Epithelial cell of proximal tubule (primary cell): ENCODE measurements around the gene PGAP2. TPM values are rescaled to one million over a fixed set of nuclear protein-coding genes. Genes with fewer than 3 reads are reported as not detected.

Experiments
- DNase-seq: peaks from one replicate; pipeline ENCODE4 v3.0.0-alpha.2; 2011; ENCODE audit warnings: low read depth
- H3K4me3 ChIP-seq: 2 replicates; pipeline ENCODE4 v1.5.1; 2011; ENCODE audit warnings: low read depth, mild to moderate bottlenecking, low read length
- total RNA-seq: library from RNA; depleted of rRNA; stranded (reverse); fragments of >200 nt; gene quantifications from 2 replicates; pipeline ENCODE4 v1.2.3, GENCODE V29; 2015
- TF ChIP-seq, protein P1 (sequence below): conservative IDR thresholded peaks from 2 replicates; pipeline ENCODE4 v1.5.1; 2012; ENCODE audit warnings: low read depth, mild to moderate bottlenecking, low read length

The PGAP2 gene
- total RNA-seq, 1 donor from 2014 or later: 14.1 TPM

- DNase-seq: no peak
- H3K4me3 ChIP-seq: peak overlapping the region; percentile 98
- TF ChIP-seq, protein P1, sequence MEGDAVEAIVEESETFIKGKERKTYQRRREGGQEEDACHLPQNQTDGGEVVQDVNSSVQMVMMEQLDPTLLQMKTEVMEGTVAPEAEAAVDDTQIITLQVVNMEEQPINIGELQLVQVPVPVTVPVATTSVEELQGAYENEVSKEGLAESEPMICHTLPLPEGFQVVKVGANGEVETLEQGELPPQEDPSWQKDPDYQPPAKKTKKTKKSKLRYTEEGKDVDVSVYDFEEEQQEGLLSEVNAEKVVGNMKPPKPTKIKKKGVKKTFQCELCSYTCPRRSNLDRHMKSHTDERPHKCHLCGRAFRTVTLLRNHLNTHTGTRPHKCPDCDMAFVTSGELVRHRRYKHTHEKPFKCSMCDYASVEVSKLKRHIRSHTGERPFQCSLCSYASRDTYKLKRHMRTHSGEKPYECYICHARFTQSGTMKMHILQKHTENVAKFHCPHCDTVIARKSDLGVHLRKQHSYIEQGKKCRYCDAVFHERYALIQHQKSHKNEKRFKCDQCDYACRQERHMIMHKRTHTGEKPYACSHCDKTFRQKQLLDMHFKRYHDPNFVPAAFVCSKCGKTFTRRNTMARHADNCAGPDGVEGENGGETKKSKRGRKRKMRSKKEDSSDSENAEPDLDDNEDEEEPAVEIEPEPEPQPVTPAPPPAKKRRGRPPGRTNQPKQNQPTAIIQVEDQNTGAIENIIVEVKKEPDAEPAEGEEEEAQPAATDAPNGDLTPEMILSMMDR: no peak
Observed at GRCh38 chr11:3796801-3797328, 11.5 kb upstream of the PGAP2 start.

- TF ChIP-seq, protein P1: no peak
- peak within 1 kb of the TSS; percentile 98 for H3K4me3 ChIP-seq
- peak; percentile 89 for DNase-seq
Observed at GRCh38 chr11:3797329-3798090, 10.8 kb upstream of the PGAP2 start, which contains the start of gene NUP98. Gene NUP98 (minus strand): TSS chr11:3797554. CDS start chr11:3782117, 15,437 bp downstream.

- TF ChIP-seq, protein P1: no peak
- no peak for DNase-seq
- no peak overlapping the region for H3K4me3 ChIP-seq
Observed at GRCh38 chr11:3799143-3799542, 9.2 kb upstream of the PGAP2 start.

DNA sequence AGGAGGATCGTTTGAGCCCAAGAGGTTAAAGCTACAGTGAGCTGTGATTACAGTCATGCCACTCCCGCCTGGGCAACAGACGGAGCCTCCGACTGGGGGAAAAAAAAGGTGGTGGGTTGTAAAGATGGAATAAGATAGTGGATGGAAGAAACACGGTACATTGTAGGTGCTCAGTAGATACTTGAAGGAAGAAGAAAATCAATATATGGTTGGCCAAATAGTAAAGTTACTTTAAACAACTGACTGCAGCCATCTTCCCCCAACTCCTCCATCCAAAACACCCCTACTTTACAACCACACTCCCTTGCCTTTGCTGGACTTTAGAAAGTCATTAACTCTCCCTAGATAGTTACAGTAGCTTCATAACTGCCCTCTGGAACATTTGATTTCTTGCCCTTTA, 8.5 kb upstream of the PGAP2 start:
- H3K4me3 ChIP-seq: no peak overlapping the region
- no peak for DNase-seq
- TF ChIP-seq, protein P1: no peak

DNA sequence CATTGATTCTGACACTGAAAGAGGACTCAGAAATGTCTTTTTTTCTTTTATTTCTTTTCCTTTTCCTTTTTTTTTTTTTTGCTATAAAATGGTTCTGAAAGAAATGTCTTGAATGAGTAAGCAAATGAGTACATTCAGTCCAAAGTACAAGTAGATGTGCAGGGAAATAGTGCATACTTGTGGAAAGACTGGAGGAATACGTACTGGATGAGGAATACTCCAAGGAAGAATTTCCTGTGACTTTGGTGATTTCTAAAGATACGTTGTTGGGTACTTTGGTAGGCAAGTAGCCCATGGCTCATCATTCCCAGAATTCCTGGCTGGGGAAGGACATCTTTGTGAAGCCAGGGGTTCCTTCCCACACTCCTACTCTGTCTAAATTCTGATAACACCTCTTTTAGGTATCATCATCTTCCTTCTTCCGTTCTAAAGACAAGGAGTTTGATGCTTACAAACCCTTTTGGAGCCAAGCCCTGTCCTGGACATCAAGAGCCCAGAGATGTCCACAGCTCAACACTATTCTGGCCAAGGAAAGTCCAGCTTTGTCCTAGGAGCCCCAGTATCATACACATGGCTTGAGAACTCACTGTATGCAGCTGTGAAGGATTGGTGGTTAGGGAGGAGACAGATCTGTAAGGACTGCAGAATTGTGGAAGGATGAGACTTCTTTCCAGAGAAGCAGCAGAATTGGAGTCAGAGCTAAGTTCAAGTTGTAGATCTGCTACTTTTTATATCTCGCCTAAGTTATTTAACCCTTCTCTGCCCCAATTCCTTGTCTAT, 6.2 kb upstream of the PGAP2 start:
- DNase-seq: peak; percentile 76
- TF ChIP-seq, protein P1: no peak
- H3K4me3 ChIP-seq: no peak overlapping the region

DNA sequence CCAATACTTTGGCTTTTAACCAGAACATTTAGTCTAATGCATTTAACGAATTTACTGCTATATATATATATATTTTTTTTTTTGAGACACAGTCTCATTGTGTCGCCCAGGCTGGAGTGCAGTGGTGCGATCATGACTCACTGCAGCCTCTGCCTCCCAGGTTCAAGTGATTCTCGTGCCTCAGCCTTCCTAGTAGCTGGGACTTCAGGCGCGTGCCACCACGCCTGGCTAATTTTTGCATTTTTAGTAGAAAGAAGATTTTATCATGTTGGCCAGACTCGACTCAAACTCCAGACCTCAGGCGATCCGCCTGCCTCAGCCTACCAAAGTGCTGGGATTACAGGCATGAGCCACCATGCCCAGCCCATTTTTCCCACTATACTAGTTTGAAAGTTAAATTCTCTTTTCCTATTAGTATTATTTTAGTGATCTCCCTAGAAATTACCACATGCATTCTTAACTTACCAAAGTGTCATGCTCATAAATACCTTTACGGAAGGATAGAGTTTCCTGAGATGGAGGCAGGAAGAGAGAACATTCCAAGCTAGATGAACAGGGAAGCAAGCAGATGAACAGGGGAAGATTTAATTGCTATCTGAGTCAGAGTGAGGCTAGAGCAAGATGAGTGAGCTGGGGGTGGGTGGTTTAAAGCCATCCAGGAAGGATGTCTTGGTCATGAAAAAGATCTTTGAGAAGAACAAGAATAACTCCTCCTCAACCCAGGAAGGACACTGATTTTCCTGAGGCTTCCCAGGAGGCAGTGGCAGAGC, 4.4 kb upstream of the PGAP2 start:
- H3K4me3 ChIP-seq: no peak overlapping the region
- TF ChIP-seq, protein P1: no peak
- DNase-seq: peak; percentile 46
